SK-N-SH treated with all-trans-retinoic acid at 6 μM for 48 hours (cell line): ENCODE data around the gene DIP2A.
A peak's percentile ranks its signal among the peaks of the same experiment; 100 is the strongest.

Source experiments
- ATAC-seq: fragments of 200-7000 bp; cut with Tn5 transposase; 3 replicates; pipeline ENCODE4 v1.9.1; 2020; ENCODE audit warnings: mild to moderate bottlenecking, moderate library complexity
- ARNTL ChIP-seq: fragments of 450-650 bp; formaldehyde crosslinking; IDR thresholded peaks from 2 replicates; pipeline ENCODE4 v1.5.0; 2020; ENCODE audit warnings: low read depth, mild to moderate bottlenecking, moderate library complexity, borderline replicate concordance
- BACH2 ChIP-seq: fragments of 250-450 bp; sonication (Bioruptor Pico); IDR thresholded peaks from 2 replicates; pipeline ENCODE4 v1.9.0; 2021; ENCODE audit warnings: mild to moderate bottlenecking, borderline replicate concordance
- CREB5 ChIP-seq: fragments of 250-450 bp; sonication (Bioruptor Pico); IDR thresholded peaks from 2 replicates; pipeline ENCODE4 v1.5.1; 2020; ENCODE audit warnings: low read depth, mild to moderate bottlenecking, moderate library complexity
- CSDC2 ChIP-seq: fragments of 250-450 bp; sonication (Bioruptor Pico); IDR thresholded peaks from 2 replicates; pipeline ENCODE4 v1.5.0; 2020; ENCODE audit warnings: mild to moderate bottlenecking, moderate library complexity
- CSRNP3 ChIP-seq: fragments of 250-450 bp; sonication (Bioruptor Pico); IDR thresholded peaks from 2 replicates; pipeline ENCODE4 v1.5.1; 2021; ENCODE audit warnings: mild to moderate bottlenecking, moderate library complexity
- ESRRG ChIP-seq: fragments of 250-450 bp; sonication (Bioruptor Pico); IDR thresholded peaks from 2 replicates; pipeline ENCODE4 v1.6.1; 2021; ENCODE audit warnings: mild to moderate bottlenecking
- GLIS3 ChIP-seq: fragments of 250-450 bp; sonication (Bioruptor Pico); IDR thresholded peaks from 2 replicates; pipeline ENCODE4 v1.5.0; 2020; ENCODE audit warnings: mild to moderate bottlenecking, moderate library complexity
- ISL1 ChIP-seq: fragments of 250-450 bp; sonication (Bioruptor Pico); IDR thresholded peaks from 2 replicates; pipeline ENCODE4 v2.1.2; 2022; ENCODE audit warnings: mild to moderate bottlenecking, moderate library complexity
- OSR1 ChIP-seq: fragments of 250-450 bp; sonication (Bioruptor Pico); IDR thresholded peaks from 2 replicates; pipeline ENCODE4 v1.8.0; 2022; ENCODE audit warnings: moderate library complexity, mild to moderate bottlenecking, inconsistent platforms
- PATZ1 ChIP-seq: fragments of 250-450 bp; sonication (Bioruptor Pico); IDR thresholded peaks from 2 replicates; pipeline ENCODE4 v1.8.0; 2020; ENCODE audit warnings: mild to moderate bottlenecking, moderate library complexity, borderline replicate concordance
- POU6F1 ChIP-seq: fragments of 250-450 bp; sonication (Bioruptor Pico); IDR thresholded peaks from 2 replicates; pipeline ENCODE4 v1.8.0; 2021; ENCODE audit warnings: low read depth, mild to moderate bottlenecking, moderate library complexity, borderline replicate concordance
- PPARA ChIP-seq: fragments of 250-450 bp; sonication (Bioruptor Pico); IDR thresholded peaks from 2 replicates; pipeline ENCODE4 v1.5.0; 2020; ENCODE audit warnings: mild to moderate bottlenecking, borderline replicate concordance
- RARB ChIP-seq: fragments of 250-450 bp; sonication (Bioruptor Pico); IDR thresholded peaks from 2 replicates; pipeline ENCODE4 v1.8.0; 2021; ENCODE audit warnings: mild to moderate bottlenecking, moderate library complexity
- SNAI2 ChIP-seq: fragments of 250-450 bp; sonication (Bioruptor Pico); IDR thresholded peaks from 2 replicates; pipeline ENCODE4 v1.5.0; 2020; ENCODE audit warnings: mild to moderate bottlenecking, moderate library complexity
- TOX ChIP-seq: fragments of 250-450 bp; sonication (Bioruptor Pico); IDR thresholded peaks from 2 replicates; pipeline ENCODE4 v1.8.0; 2021; ENCODE audit warnings: mild to moderate bottlenecking, moderate library complexity, borderline replicate concordance
- ZC3H10 ChIP-seq: fragments of 250-450 bp; sonication (Bioruptor Pico); IDR thresholded peaks from 2 replicates; pipeline ENCODE4 v1.5.1; 2021; ENCODE audit warnings: mild to moderate bottlenecking, moderate library complexity
- ZFP3 ChIP-seq: fragments of 250-450 bp; sonication (Bioruptor Pico); IDR thresholded peaks from 2 replicates; pipeline ENCODE4 v1.5.0; 2020; ENCODE audit warnings: mild to moderate bottlenecking, moderate library complexity
- ZNF565 ChIP-seq: fragments of 450-650 bp; formaldehyde crosslinking; conservative IDR thresholded peaks from 2 replicates; pipeline ENCODE4 v1.5.0; 2020; ENCODE audit warnings: low read depth, mild to moderate bottlenecking, moderate library complexity
- ZNF70 ChIP-seq: fragments of 450-650 bp; formaldehyde crosslinking; IDR thresholded peaks from 2 replicates; pipeline ENCODE4 v1.5.0; 2020; ENCODE audit warnings: mild to moderate bottlenecking, moderate library complexity
- ZNF8 ChIP-seq: fragments of 450-650 bp; formaldehyde crosslinking; IDR thresholded peaks from 2 replicates; pipeline ENCODE4 v1.5.0; 2020; ENCODE audit warnings: mild to moderate bottlenecking, moderate library complexity
- TF ChIP-seq, protein P1 (sequence below): fragments of 250-450 bp; sonication (Bioruptor Pico); IDR thresholded peaks from 2 replicates; pipeline ENCODE4 v1.5.0; 2020; ENCODE audit warnings: mild to moderate bottlenecking, moderate library complexity

DIP2A gene

DNA sequence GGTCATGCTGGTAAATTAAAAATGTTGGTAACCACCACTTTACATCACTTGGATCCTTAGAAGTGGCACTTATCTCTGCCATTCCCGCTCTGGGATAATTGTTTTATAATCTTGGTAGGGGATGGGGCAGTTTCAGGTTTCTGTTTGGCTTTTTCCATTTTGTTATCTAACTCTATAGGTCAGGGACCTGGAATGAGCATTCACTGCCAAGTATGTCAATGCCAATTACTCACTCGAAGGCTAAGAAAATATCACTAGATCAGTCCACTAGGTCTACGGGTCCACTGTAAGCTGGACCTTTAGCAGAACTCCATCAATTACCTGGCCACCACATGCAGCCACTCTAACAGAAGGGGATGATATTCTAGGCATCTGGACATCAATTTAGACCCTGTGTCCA is 4.5 kb upstream of the DIP2A start (continued):
- no peak for TF ChIP-seq TOX (CRISPR knock-in tag)
- no peak for TF ChIP-seq OSR1 (CRISPR knock-in tag)
- no peak for TF ChIP-seq ISL1 (CRISPR knock-in tag)
- TF ChIP-seq, protein P1, sequence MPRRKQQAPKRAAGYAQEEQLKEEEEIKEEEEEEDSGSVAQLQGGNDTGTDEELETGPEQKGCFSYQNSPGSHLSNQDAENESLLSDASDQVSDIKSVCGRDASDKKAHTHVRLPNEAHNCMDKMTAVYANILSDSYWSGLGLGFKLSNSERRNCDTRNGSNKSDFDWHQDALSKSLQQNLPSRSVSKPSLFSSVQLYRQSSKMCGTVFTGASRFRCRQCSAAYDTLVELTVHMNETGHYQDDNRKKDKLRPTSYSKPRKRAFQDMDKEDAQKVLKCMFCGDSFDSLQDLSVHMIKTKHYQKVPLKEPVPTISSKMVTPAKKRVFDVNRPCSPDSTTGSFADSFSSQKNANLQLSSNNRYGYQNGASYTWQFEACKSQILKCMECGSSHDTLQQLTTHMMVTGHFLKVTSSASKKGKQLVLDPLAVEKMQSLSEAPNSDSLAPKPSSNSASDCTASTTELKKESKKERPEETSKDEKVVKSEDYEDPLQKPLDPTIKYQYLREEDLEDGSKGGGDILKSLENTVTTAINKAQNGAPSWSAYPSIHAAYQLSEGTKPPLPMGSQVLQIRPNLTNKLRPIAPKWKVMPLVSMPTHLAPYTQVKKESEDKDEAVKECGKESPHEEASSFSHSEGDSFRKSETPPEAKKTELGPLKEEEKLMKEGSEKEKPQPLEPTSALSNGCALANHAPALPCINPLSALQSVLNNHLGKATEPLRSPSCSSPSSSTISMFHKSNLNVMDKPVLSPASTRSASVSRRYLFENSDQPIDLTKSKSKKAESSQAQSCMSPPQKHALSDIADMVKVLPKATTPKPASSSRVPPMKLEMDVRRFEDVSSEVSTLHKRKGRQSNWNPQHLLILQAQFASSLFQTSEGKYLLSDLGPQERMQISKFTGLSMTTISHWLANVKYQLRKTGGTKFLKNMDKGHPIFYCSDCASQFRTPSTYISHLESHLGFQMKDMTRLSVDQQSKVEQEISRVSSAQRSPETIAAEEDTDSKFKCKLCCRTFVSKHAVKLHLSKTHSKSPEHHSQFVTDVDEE: no peak
- TF ChIP-seq CSRNP3 (CRISPR knock-in tag): no peak
- TF ChIP-seq, all 23 proteins: peak for 0

GRCh38 chr21:46454634-46455390 is 3.9 kb upstream of the DIP2A start:
- ATAC-seq: no peak
- TF ChIP-seq RARB: no peak
- no peak for TF ChIP-seq ZFP3 (CRISPR knock-in tag)
- TF ChIP-seq CSDC2 (CRISPR knock-in tag): no peak
- no peak for TF ChIP-seq ESRRG (CRISPR knock-in tag)
- no peak for TF ChIP-seq ZNF565
- no peak for TF ChIP-seq ZNF8 (CRISPR knock-in tag)
- no peak for TF ChIP-seq CREB5 (CRISPR knock-in tag)
- no peak for TF ChIP-seq PPARA (CRISPR knock-in tag)
- no peak for TF ChIP-seq OSR1 (CRISPR knock-in tag)
- TF ChIP-seq ARNTL (CRISPR knock-in tag): no peak
- no peak for TF ChIP-seq ISL1 (CRISPR knock-in tag)
- TF ChIP-seq GLIS3 (CRISPR knock-in tag): no peak
- TF ChIP-seq BACH2 (CRISPR knock-in tag): no peak
- TF ChIP-seq ZC3H10 (CRISPR knock-in tag): no peak
- no peak for TF ChIP-seq ZNF70
- TF ChIP-seq TOX (CRISPR knock-in tag): no peak
- TF ChIP-seq, protein P1: no peak
- TF ChIP-seq SNAI2: no peak

DNA sequence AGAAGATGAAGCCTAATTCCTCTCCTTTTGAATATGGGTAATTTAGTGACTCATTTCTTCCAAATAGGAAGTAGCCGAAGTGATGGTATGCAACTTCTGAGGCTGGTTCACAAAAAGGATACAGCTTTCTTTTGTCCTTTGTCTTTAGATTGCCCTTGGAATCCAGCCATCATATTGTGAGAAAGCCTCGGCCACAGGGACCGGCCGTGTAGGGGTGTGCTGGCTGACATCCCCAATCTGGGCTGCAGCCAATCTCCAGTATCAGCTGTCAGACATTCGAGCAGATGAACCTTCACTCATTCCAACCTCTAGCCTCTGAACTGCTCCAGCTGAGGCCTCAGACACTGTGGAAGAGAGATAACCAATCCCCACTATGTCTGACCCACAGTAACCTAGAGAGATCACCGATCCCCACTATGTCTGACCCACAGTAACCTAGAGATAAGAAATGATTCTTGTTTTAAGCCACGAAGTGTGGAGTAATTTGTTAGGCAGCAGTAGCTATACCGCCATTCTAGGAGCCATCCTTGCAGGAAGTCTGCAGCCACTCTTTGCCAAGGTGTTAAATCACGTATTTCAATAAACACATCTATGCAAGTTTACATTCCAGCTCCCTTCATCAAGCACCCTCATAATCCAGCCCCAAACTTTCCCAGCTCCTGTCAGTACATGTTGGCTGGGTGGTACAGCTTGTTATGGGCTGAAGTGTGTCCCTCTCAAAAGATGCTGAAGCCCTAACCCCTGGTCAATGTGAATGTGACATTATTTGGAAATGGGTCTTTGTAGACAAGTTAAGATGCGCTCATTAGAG is 2.9 kb upstream of the DIP2A start:
- ATAC-seq: peak; percentile 2; the same call in 2 of the 3 replicates
- TF ChIP-seq ZFP3 (CRISPR knock-in tag) (no peak), OSR1 (CRISPR knock-in tag) (no peak), CREB5 (CRISPR knock-in tag) (no peak), PATZ1 (CRISPR knock-in tag) (no peak), POU6F1 (CRISPR knock-in tag) (no peak)
